EH (cell line): ENCODE results near the gene TMEM150A.
"Not testable (repeated sequence)": the region's sequence is repeated elsewhere in the genome, so short reads cannot be mapped to it uniquely, and the experiment has no call there.

Experiments
- DNase-seq: peaks from one replicate; pipeline ENCODE4 v3.0.0-alpha.2; 2015; ENCODE audit warnings: low read depth

TMEM150A gene, protein sequence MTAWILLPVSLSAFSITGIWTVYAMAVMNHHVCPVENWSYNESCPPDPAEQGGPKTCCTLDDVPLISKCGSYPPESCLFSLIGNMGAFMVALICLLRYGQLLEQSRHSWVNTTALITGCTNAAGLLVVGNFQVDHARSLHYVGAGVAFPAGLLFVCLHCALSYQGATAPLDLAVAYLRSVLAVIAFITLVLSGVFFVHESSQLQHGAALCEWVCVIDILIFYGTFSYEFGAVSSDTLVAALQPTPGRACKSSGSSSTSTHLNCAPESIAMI

DNA sequence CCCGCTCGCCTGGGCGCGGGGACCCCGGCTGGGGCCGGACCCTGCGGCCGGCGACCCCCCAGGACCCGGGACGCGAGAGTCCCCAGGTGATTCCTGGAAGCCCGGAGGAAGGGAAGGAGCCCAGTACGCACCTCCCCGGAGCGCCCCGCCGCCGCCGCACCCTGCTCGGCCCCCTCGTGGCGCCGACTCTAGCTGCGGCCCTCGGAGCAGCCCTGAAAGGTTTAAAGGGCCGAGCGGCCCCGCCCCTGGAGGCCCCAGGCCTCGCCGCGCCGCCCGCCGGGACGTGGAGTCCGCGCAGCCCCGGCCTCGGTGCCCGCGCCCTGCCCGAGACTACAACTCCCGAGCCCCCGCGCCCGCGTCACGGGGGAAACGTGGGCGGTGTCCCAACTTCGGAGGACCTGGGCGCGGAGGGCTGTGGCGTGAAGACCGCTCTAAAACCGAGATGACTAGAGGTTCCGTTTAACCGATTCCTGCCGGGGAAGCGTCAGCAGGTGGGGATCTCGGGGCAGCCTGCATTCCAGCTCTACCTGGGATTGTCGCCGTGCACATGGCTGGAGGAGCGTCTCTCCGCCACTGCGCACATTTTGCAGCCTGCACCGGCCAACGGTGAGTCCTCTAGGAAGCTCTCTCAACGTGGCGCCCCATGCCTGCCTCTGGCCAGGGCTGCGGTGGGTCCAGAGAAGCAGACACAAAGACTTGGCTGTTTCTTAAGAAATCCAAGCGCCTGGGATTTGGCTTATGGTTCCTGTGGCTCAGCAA lies at the start of gene TMEM150A:
TSS of gene TMEM150A (minus strand) at position 223 of the 759 bp plus-strand sequence. CDS start 750 bp downstream, outside the sequence.
- DNase-seq: peak; percentile 91

DNA sequence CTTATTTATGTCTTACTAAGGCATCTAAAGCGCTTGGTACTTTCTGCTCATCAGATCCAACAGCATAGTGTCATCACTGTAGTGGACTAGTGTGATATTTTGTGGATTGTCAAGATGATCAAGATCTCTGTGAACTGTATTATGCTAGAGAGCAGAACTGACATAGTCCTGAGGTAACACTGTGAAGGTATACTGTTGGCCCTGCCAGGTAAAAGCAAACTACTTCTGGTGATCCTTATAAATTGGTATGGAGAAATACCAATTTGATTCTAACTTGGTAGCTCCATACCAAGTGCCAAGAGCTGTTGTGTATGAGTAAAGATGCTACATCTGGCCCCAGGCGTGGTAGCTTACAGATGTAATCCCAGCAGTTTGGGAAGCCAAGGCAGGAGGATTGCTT lies 49.6 kb upstream of the TMEM150A start:
- no peak for DNase-seq

DNA sequence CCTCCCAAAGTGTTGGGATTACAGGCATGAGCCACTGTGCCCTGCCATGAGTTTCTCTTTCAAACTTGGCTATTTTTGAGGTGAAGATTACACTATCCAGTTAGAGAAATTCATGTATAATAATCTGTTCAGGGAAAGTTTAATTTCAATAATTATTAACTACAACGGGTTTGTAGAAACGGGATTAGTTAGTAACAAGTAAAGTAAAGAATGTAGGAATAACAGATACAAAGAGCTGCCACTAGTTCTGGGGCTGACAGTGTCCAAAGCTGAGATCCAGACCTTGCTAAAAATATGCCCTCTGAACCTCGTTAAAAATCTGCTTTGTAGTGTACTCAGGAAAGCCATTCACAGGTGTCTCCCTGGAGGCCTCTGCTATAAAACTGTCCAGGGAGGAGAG lies 48.6 kb upstream of the TMEM150A start:
- no peak for DNase-seq

DNA sequence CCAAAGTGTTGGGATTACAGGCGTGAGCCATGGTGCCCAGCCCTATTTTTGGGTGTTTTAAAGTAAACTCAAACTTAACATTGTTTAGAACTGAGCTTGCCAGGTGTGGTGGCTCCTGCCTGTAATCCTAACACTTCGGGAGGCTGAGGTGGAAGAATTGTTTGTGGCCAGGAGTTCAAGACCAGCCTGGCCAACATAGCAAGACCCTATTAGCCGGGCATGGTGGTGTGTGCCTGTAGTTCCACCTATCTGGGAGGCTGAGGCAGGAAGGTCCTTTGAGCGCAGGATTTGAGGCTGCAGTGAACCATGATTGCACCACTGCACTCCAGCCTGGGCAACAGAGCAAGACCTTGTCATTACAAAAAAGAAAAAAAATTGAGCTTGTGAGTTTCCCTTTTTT lies 48.0 kb upstream of the TMEM150A start:
- no peak for DNase-seq

DNA sequence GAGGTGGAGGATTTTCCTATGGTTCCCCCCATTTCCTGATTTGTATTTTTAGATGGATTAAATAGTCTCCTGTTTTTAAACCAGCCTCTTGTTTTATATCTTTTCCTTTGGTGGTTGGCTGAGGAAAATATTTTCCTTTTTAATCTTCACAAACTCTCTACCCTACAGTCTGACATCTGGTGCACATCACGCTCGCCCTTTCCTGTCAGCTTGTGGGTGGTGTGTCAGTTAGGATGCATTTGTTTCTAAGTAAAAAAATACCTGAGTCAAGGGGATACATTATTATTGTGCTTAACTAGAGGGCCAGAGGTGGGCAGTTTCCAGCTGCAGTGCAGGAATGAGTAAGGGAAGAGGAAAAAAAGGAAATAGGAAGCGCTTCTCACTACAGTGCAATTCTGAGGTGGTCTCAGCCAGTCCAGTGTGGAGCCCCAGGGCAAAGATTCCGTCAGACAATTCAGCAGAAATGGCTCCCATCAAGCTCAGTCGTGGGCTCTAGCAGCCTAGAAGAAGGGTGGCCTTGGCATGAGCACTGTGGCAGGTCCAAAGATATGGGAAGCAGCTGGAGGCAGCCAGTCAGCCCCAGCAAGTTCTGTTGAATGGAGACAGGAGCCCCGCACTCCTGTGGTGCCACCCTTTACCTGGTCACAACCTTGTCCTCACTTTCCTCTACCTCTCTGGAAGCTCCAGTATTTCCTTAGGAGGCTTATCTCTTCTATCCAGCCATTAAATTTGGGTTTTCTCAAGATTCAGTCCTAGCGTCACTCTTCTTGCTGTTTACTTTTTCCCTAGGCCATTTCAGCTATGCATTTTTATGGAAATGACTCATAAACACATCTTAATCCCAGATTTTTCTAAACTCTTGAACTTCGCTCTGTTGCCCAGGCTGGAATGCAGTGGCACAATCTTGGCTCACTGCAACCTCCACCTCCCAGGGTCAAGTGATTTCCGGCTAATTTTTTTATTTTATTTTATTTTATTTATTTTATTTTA lies 47.0 kb upstream of the TMEM150A start:
- peak; percentile 90 for DNase-seq

DNA sequence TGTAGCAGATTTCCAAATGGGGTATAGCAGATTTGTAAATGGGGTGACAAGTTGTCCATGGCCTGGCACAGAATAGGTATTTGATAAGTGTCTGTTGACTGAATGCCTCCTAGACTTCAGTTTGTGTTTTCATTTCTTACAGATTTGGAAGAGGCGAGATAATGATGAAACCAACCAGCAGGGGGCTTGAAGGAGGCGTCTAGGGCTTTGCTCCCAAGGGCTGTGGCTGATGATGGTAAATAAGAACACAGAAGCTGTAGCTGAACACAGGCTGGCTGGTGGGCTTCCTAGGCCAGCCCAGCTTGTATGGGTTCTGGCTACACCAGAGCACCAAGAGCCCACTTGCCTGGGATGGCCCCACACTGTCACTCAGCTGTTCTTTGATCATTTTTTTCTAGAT lies 46.1 kb upstream of the TMEM150A start:
- DNase-seq: peak; percentile 74

DNA sequence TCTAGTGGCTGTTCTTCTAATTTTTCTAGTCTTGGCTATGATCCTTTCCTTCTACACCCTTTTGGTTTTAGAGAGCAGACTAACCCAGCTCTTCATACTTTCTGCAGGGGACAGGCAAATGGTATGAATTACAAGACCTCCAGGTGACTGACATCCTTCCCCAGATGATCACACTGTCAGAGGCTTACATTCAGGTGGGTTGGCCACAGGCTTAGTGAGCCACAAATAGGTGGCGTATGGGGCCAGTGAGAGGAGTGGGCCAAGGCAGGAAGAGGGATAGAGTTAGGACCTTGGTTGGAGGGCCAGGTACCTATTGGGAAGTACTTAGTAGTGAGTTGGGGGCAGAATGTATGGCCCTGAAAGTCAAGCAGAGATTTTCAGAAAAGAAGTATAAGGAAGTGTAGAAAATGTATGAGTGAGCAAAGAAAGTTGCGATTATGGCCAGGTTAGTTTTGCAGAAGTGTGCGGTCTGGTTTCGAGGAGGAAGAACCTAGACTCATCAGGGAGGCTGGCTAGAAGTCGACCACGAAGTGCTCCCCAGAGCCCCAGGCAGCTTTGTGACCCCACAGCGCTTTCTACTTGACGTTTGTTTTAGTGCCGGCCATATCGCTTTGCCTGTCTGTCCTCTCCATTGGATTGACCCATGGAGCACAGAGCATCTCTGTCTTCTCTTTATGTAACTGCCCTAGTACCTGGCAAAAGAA lies 45.5 kb upstream of the TMEM150A start:
- no peak for DNase-seq

DNA sequence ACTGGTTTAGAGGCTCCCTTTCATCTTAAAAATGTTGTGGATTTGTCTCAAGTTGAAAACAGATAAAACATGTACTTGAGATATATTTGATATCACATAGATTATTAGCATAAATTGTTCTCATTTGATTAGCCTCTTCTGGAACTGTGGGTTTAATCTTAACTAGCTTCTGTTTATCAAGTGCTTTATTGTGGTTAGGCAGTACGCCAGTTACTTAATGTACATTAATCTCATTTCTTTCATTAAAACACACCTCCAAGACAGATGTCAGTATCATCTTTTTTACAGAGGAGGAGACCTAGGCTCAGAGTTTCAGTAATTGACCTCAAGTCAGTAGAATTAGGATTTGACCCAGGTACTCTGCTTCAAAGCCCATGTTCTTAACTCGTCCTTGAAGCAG lies 43.7 kb upstream of the TMEM150A start:
- DNase-seq: no peak

DNA sequence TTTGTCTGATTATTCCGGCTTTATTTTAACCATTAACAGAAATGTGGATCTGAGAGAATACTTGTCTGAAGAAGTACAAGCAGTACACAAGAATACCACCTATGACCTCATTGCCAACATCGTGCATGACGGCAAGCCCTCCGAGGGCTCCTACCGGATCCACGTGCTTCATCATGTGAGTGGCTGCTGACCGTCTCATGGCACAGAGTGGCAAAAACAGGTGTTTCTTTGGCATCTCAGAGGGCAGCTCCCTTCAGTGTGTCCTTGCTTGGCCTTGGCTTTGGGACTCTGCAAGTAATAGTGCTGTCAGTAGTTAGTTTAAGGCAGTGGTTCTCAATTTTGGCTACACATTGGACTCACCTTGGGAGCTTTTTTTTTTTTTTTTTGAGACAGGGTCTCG lies 42.4 kb upstream of the TMEM150A start:
- DNase-seq: no peak

DNA sequence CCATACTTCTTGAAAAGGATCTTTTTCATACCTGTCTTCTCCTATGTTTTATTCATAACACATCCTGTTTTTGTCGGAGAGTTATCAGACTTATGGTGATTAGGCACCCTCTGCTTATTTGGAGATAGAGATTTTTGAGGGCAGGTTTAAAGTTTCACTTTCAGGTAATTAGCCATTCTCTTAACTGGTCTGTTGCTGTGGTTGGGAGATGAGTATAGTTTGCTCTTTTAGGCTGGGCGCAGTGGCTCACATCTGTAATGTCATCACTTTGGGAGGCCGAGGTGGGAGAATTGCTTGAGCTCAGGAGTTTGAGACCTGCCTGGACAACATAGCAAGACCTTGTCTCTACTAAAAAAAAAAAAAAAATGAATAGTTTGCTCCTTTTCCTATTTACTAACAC lies 40.2 kb upstream of the TMEM150A start:
- DNase-seq: no peak

DNA sequence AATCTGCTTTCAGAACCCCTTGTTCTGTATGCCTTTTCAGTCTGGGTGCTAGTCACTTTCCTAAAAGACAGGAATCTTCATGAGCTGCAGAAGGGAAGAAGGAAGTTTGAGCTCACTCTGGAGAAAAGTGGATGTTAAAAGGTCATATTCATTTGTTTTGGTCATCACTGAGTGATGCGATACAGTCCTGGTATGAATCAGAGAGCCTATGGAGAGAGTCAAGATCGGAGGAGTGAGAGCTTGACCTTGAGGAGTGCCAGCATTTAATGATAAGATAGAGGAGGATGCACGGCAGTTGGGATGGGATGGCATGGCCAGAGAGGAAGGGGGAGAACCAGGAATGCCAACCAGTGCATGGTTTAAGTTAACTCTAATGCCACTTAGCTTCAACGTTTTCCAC lies 33.1 kb upstream of the TMEM150A start:
- DNase-seq: peak; percentile 18

DNA sequence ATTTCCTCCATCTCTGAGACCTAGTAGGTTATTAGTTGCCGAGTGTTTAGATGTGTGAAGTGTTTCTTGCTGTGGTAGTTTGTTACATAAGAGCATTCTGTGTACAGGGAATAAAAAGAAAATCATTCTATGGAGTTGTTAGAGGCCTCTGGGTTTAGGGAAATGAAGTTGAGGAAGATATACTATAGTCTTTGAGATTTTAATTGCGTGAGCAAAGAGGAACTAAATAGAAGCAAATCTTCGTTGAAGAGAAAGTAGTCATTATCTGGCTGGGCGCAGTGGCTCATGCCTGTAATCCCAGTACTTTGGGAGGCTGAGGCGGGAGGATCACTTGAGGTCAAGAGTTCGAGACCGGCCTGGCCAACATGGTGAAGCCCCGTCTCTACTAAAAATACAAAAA lies 32.5 kb upstream of the TMEM150A start:
- no peak for DNase-seq

DNA sequence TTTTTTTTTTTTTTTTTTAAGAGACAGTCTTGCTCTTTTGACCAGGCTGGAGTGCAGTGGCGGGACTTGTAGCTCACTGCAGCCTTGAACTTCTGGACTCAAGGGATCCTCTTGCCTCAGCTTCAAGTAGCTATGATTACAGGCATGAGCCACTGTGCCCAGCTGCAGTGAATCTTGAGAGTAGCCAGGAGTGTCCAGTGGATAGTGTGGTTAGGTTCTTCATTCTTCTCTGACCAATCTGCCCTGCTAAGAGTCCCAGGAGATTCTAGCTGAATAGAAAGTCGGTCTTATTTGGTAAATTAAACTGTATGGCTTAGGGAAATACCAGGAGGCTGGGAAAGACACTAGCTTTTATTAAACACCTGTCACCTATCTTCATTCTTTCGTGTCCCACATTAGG lies 28.8 kb upstream of the TMEM150A start:
- no peak for DNase-seq

DNA sequence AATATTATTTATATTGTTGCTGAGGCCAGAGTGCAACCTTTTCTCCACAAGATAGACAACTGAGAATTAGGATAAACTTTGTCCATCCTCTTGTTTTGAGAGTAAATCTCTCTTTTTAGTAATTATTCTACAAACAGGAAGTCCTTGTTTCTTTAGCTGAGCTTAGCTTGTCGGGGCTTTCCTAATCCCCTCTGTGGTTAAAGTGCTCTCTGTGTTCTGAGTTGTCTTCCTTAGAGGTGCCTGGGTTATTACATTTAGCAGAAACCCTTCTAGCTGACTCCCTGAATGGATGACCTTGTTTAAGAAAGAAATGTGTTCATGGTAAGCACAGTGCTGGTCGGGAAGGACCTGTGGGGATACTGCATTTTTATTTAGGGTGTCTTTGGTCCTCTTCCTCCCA lies 26.2 kb upstream of the TMEM150A start:
- DNase-seq: no peak

DNA sequence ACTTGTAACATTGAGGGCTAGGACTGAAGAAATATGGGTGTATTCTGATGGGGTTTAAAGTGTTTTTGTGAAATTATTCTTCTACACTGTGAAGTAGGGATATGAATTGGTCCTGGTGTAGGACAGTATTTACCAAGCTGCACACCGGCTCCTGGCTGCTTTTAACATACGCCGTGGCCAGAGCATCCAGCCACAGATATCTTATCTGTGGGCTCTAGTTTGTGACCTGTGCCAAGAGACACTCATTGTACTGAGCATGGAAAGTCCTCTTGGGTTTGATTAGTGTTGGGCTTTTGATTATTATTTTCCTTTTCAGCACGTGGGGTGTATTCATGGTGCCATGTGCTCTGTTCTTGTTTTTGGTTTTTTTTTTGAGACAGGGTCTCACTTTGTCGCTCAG lies 21.5 kb upstream of the TMEM150A start:
- DNase-seq: no peak

DNA sequence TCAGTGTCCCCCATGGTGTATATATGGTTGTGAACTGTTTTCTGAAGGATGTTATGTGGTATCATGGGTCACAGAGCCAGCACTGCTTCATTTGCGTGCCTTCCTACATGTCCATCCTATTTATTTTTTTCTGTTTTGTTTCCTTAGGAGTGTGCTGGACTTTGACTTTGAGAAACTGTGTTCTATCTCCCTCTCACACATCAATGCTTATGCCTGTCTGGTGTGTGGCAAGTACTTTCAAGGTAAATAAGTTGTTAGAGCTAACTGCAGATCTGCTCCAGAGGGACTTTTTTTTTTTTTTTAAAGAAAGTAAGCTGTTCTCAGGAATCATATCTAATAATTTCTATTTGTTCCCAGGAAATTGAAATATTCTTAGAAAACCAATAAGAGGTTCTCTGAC lies 18.8 kb upstream of the TMEM150A start:
- no peak for DNase-seq

DNA sequence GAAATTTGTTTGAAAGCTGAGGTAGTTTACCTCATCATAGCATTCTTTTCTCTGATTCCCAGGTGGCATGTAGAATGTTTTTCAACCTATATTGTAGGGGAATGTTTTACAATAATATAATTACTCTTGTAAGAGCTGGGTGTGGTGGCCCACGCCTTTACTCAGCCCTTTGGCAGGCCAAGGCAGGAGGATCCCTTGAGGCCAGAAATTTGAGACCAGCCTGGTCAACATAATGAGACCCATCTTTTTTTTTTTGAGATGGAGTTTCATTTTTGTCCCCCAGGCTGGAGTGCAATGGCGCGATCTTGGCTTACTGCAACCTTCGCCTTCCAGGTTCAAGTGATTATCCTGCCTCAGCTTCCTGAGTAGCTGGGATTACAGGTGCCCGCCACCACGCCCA lies 17.1 kb upstream of the TMEM150A start:
- DNase-seq: no peak

DNA sequence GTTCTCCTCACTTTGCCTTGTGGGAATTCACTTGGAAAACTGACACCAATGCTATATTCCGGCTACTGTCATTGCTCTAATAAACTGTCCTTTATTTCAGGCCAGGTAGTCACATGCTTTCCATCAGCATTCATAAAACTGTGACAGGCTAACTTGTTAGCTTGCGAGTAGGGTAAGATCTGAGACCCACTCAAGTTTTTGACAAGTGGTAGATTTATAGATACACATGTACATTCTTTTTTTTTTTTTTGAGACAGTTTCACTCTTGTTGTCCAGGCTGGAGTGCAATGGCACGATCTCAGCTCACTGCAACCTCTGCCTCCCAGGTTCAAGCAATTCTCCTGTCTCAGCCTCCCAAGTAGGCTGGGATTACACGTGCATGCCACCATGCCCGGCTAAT lies 15.2 kb upstream of the TMEM150A start:
- DNase-seq: not testable (repeated sequence)

DNA sequence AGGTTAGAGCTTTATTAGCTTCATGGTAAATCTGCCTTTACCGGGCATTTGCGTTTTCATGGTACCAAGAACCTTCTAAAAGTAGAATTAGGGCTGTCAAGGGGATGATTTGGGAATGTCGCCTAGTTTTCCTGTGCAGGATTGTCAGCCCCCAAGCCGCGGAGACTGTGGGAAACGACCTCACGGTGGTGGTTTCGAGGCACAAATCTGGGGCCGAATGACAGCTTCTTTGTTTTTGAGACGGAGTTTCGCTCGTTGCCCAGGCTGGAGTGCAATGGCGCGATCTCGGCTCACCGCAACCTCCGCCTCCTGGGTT lies 12.9 kb upstream of the TMEM150A start:
- no peak for DNase-seq

DNA sequence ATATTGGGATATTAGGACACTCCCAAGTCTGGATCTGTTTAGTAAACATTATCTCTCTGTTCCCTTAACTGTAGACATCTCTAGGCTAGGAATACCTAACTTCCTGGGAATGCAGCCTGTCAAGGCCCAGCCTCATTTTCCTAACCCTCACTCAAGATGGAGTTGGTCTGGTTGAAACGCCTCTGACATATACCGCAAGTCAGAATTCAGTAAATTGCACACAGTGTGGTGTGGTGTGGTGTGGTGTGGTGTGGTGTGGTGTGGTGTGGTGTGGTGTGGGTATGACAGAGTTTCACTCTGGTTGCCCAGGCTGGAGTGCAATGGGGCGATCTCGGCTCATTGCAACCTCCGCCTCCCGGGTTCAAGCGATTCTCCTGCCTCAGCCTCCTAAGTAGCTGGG lies 12.3 kb upstream of the TMEM150A start:
- not testable (repeated sequence) for DNase-seq

DNA sequence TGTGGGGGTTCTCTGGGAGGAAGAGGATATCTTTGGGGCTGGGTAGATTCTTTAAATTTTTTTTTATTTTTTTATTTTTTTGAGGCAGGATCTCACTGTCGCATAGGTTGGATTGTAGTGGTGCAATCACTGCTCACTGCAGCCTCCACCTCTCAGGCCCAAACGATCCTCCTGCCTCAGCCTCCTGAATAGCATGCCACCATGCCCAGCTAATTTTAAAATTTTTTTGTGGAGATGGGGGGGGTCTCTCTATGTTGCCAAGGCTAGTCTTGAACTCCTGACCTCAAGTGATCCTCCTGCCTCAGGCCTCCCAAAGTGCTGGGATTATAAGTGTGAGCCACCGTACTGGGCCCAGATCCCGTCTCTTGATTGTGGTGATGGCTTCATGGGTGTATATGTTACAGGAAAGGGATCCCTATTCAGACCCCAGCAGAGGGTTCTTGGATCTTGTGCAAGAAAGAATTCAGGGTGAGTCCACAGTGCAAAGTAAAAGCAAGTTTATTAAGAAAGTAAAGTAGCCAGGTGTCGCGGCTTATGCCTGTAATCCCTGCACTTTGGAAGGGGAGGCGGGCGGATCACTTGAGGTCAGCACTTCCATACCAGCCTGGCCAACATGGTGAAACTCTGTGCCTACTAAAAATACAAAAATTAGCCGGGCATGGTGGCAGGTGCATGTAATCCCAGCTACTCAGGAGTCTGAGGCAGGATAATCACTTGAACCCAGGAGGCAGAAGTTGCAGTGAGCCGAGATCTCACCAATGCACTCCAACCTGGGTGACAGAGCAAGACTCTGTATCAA lies 11.4 kb upstream of the TMEM150A start:
- DNase-seq: no peak
